GM18873 (cell line): ENCODE results near the gene LRMDA.

Experiments used
- ATAC-seq: cut with Tn5 transposase; IDR thresholded peaks from one replicate; pipeline ENCODE4 v1.9.1; 2021; ENCODE audit warnings: mild to moderate bottlenecking, moderate library complexity, moderate number of reproducible peaks; ENCODE audit not compliant: unreplicated experiment, low FRiP score

LRMDA gene

GRCh38 chr10:75999001-75999400, 567.6 kb downstream of the LRMDA start:
- no peak for ATAC-seq

GRCh38 chr10:75999515-76000209, 568.2 kb downstream of the LRMDA start:
- ATAC-seq: no peak

- ATAC-seq: no peak
Observed at GRCh38 chr10:76000550-76000949, 569.1 kb downstream of the LRMDA start.

GRCh38 chr10:76001019-76001418, 569.6 kb downstream of the LRMDA start:
- ATAC-seq: no peak

GRCh38 chr10:76001461-76001860, 570.0 kb downstream of the LRMDA start:
- no peak for ATAC-seq

GRCh38 chr10:76002262-76002854, 570.9 kb downstream of the LRMDA start:
- ATAC-seq: no peak

DNA sequence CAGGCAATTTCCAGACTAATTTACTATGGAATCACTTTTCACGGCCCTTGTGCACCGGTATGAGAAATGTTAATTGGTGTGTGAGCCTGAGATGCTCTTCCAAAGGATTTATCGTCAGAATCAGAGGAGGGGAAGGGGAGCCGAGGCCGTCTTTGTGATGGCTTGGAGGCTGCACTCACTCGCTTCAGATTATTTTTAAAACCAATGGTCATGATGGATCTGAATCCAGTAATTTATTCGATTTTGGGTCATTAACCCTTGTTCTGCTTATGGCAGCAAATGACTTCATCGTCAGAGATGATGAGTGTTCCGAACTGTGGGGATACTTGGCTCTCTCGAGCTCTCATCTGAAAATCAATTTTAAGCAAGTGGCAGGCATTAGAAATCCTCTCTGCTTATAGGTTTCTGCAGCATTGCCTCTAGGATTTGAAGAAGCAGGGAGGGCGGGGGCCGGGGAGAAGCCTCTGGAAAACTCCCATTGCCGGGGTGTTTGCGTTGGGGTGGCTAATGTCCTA, 576.3 kb downstream of the LRMDA start:
- no peak for ATAC-seq

- no peak for ATAC-seq
Observed at GRCh38 chr10:76009531-76009930, 578.1 kb downstream of the LRMDA start.

GRCh38 chr10:76010703-76011102, 579.3 kb downstream of the LRMDA start:
- ATAC-seq: no peak

- ATAC-seq: no peak
Observed at GRCh38 chr10:76012716-76013327, 581.4 kb downstream of the LRMDA start.

DNA sequence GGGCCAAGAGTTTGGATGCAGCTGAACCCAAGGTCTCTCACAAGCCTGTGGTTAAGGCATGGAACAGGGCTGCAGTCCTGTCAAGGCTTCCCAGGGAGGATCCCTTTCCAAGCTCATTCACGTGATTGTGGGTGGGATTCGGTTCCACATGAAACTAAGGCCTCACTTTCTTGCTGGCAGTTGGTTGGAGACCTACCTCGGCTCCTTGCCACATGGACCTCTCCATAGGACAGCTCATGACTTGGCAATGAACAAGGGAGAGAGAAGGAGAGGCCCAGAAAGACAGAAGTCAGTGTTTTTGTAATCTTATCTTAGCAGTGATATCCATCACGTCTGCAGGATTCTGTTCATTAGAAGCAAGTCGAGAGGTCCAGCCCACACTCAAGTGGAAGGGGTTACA, 583.8 kb downstream of the LRMDA start:
- no peak for ATAC-seq

DNA sequence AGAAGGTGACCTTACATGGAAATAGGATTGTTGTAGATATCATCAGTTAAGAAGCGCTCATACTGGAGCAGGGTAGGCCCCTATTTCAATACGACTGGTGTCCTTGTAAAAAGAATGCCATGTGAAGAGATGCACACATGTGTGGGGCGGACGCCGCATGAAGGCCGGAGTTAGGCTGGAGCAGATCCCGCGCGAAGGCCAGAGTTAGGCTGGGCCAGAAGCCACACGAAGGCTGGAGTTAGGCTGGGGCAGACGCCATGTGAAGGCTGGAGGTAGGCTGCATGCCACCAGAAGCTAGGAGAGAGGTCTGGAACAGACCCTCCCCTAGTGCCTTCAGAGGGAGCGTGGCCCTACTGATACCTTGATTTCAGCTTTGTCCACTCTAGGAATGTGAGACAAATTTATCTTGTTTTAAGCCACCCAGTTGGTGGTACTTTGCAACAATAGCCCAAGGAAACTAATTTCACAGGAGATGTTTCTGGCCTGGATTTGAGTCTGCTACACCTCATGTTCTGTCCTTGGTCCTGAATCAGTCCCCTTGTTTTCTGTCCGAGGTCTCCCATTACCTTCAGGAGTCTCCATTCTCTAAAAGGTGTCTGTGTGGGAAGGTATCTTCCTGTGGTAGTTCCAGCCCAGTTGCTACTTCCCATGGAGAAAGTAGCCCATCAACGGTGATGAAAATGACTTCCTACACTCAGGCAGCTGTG, 585.8 kb downstream of the LRMDA start:
- ATAC-seq: no peak

GRCh38 chr10:76017733-76018433, 586.5 kb downstream of the LRMDA start:
- ATAC-seq: no peak

DNA sequence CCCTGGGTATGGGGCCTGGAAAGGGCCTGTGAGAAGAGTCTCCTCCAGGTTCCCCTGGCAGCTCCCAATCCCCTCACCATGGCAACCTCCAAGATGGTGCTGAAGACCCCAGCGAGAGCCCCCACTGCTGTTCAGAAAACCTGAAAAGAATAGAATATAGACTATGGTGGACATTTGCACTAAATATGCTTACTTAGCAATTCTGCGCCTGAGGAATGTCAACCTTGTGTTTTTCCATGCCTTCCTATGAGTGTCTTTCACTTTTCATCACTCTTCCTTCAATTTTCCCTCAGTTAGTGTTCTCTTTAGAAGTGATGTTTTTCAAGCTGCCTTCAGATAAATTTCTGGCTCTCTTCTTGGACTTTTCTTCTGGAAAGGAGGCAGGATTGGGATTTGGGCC, 589.2 kb downstream of the LRMDA start:
- ATAC-seq: no peak

- no peak for ATAC-seq
Observed at GRCh38 chr10:76021398-76021797, 590.0 kb downstream of the LRMDA start.

GRCh38 chr10:76022366-76022765, 590.9 kb downstream of the LRMDA start:
- ATAC-seq: no peak

- no peak for ATAC-seq
Observed at GRCh38 chr10:76023007-76023406, 591.6 kb downstream of the LRMDA start.

GRCh38 chr10:76024460-76025123, 593.2 kb downstream of the LRMDA start:
- no peak for ATAC-seq

DNA sequence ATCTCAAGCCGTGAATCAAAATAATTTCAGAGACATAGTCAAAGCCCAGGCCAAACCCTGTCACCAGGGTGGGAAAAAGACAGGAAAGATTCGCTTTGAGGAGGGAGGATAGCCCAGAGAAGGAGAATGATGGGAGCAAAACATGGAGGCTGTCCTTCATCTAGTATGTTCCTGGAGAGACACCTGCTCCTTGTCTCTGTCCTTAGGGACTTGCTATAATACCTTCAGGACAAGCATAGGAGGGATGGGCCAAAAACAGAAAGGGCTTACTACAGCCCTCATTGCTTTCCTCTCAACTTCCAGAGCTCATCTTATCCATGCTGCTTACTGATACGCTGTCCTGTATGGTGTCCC, 593.7 kb downstream of the LRMDA start:
- ATAC-seq: no peak

- ATAC-seq: no peak
Observed at GRCh38 chr10:76026176-76026771, 594.9 kb downstream of the LRMDA start.
